Right lobe of liver (tissue), 4 donors: Measurements from ENCODE around the gene PCIF1.

Experiments used
- CTCF ChIP-seq, 4 donors: fragments of 200-600 bp in 3 of 4; fragments of 450-650 bp in 1 of 4; IDR thresholded peaks; one replicate each; pipeline versions ENCODE4 v1.5.1 to v1.8.0; 2016 to 2022; ENCODE audit warnings: antibody characterized with exemption in 4 of 4, mild to moderate bottlenecking in 2 of 4
- POLR2A ChIP-seq: fragments of 450-650 bp; IDR thresholded peaks from one replicate; pipeline ENCODE4 v1.6.1; 2017; ENCODE audit warnings: antibody characterized with exemption, mild to moderate bottlenecking
- donor health status: DM: no; HTN: no; CAD: no.
- donor health status: DM: no; HTN: no; CAD: no.
- donor health status: DM: no; HTN: yes; CAD: no.

GRCh38 chr20:45968081-45968671 lies 33.7 kb downstream of the PCIF1 start:
- no peak for TF ChIP-seq CTCF (IDR thresholded peaks at IDR 0.05)
- TF ChIP-seq POLR2A = no peak
